HG02642 (cell line): ENCODE data around the gene TWF2.
A peak's percentile ranks its signal among the peaks of the same experiment; 100 is the strongest.

Source experiments
- ATAC-seq: cut with Tn5 transposase; IDR thresholded peaks from one replicate; pipeline ENCODE4 v1.9.1; 2021; ENCODE audit warnings: mild to moderate bottlenecking; ENCODE audit not compliant: unreplicated experiment, poor library complexity

TWF2 gene

GRCh38 chr3:52240059-52240885 is 1.3 kb upstream of the TWF2 start:
- ATAC-seq, result no peak

DNA sequence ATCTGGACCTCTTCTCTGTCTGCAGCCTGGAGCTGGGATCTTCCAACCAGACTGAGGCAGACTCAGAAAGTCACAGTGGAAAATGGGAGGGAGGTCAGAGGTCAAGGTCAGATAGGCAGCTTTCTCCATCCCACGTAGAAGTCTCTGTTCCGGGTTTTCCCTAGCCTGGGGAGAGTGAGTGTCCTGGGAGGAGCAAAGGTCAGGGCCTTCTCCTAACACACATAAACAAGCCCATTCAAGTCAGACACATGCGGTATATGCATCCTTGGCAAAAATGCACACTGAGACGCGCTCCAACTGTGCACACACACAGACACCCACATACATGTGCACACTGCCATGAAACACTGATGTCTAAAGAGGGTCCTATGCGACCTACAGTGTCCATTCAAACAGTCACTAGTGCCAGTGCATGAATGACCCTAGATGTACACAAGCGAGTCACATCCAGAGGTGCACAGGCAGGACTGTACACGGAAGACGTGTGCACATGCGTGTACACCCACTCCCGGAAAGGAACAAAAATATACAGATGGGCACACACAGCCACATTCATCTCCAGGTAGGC is 681 bp downstream of the TWF2 start:
- no peak for ATAC-seq

DNA sequence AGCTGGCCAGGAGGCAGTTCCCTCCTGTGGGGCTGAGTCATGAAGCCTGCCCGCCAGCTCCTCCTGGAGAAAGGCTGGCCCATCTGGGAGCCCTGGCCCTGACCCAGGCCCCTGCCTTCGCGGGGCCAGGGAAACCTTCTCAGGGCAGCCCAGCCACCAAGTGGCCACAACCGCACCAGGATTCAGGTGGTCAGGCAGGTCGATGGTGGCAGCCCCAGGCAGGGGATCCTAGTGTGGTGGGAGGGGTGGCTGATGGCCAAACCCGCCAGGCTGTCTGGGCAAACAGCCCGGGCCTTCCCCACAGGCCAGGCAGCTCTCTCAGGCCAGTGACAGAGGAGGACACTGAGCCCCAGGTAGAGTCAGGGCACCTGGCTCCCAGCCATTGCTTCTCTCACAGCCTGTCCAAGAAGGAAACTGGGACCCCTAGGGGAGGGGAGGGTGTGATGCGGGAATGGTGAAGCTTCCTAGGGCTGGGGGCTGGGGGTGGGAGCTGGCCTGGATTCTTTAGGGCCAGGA is 1.2 kb downstream of the TWF2 start:
- no peak for ATAC-seq

- ATAC-seq, result no peak
Observed at GRCh38 chr3:52237006-52237656, 1.8 kb downstream of the TWF2 start.

GRCh38 chr3:52236424-52236886 is 2.5 kb downstream of the TWF2 start:
- ATAC-seq, result no peak

- ATAC-seq, result no peak
Observed at GRCh38 chr3:52234516-52235447, 4.2 kb downstream of the TWF2 start.

DNA sequence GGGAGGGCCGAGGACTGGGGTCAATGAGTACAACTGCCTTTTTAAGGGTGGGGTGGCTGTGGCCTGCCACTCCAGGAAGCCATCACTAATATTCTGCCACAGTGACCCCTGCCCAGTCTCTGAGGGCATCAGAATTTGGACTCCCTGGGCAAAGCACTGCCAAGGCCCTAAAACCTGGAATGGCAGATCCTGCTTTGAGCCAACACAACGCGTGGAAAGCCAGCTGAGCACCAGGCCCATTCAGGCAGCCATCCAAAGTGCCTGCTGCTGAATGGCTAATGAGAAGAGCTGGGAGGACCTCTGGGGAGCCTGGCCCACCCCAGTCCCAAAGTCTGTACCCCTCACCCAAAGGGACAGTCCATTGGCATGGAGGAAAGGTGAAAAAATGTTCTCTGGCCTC is 5.0 kb downstream of the TWF2 start:
- no peak for ATAC-seq

GRCh38 chr3:52233108-52233591 is 5.8 kb downstream of the TWF2 start:
- no peak for ATAC-seq

DNA sequence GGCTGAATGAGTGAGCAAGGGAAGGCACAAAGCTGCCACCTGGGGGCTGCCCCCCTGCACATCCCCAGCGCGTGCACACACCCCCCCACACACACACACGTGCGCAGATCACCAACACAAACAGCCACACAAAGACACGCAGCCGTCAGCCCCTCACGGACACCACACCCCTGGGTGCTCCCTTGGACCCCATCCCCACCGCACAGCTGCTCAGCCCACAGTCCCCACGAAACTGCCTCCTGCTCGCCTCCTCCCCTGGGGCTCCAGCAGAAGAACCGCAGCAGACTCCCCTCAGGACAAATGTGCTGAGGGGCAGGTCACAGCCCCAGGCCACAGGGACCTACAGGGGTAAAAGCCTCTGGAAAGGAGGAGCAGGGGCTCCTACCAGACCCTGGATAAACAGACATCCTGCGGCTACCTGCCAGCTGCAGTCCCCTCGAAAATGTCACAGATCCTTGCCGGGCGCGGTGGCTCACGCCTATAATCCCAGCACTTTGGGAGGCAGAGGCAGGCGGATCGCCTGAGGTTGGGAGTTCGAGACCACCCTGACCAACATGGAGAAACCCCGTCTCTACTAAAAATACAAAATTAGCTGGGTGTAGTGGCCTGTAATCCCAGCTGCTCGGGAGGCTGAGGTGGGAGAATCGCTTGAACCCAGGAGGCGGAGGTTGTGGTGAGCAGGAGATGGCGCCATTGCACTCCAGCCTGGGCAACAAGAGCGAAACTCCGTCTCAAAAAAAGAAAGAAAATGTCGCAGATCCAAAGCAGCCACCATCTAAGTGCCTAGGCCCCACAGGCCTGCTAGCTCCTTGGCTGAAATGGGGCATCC is 6.5 kb downstream of the TWF2 start:
- ATAC-seq, result no peak

DNA sequence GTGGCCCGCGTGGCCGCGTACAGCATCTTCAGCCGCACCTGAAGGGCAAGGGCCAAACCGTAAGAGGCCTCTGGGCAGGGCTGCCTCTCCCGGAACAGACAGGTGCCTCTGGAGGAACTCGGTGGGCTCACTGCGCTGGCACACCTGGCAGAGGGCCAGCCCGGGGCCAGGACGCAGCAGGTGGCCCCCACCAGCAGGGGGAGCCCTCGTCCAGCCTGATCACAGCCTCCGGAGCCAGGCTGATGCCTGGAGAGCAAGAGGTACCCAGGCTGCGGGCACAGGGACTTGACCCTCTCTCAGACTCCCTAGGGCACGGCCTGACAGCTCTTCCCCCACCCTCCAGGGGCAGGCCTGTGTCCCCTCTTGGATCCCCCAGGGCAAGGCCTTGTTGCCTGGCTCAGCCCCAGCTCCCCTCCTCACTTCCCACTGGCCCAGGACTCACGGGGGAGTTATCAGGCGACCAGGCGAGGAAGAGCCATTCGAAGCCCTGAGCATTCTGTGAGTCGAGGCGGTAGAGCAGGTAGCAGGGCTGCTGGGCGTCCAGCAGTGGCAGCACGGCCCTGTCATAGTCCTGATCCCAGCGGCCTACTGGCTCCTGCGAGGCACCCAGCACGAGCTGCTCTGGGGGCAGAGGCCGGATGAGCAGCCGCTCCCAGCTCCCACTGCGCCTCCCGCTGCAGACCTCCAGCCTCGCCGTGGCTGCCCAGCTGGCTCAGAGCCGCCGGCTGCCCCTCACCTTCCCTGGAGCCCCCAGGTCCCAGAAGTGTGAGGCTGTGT is 7.3 kb downstream of the TWF2 start:
- ATAC-seq, result peak; percentile 40

- no peak for ATAC-seq
Observed at GRCh38 chr3:52230889-52231499, 8.0 kb downstream of the TWF2 start.

GRCh38 chr3:52230461-52230860 is 8.5 kb downstream of the TWF2 start:
- ATAC-seq, result no peak

GRCh38 chr3:52229656-52230055 is 9.3 kb downstream of the TWF2 start:
- no peak for ATAC-seq

DNA sequence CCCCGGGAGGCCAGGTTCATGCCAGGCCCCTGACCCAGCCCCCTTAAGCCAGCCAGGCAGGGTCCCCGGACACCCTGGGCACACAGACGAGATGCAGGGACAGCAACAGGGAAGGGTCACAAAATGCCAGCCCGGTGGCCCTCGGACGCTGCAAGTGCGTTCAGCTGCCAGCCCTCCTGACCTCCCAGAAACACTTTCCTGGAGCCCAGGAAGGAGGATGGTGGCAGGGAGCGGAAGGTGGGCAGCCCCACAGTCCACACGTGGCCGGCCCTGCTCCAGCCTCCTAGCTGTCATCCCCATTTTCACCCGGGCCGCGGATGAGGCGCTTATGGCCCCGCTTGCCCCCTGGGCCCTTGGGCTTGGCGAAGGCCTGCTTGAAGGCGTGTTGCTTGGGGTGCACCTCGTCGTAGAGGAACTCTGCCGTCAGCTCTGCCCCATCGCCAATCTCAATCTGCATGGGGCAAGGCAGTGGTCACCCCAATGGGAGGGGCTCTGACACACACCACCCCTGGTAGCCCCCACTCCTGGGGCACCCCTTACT is 10.1 kb downstream of the TWF2 start:
- no peak for ATAC-seq

DNA sequence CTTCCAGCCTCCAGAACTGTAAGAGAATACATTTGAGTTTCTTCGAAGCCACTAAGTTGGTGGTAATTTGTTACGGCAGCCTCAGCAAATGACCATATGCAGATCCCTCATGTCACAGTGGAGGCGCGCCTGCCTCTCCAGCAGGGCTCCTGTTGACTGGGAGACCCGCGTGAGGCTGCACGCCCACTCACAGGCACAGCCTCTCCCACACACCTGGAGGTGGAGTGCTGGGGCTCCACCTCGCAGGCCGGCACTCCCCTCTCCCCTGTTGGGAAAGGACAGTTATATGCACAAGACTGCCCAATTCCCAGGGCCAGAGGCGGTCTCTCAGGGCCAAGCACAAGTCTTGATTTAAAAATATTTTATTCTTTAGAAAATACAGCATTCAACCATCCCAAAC is 10.7 kb downstream of the TWF2 start:
- no peak for ATAC-seq

DNA sequence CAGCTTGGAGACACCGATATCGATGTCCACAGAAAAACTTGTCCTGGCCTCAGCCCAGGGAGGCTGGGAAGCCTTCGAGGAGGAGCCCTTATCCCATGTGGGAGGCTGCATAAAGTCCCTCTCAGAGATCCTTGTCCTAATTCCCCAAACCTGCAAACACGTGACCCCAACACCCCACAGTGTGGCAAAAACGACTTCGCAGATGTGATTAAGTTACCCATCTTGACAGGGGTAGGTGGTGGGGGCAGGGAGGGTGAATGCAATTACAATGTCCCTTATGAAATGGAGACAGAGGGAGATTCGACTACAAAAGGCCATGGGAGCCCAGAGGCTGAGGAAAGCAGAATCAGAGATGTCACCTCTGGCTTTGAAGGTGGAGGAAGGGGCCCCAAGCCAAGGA is 11.2 kb downstream of the TWF2 start:
- no peak for ATAC-seq

DNA sequence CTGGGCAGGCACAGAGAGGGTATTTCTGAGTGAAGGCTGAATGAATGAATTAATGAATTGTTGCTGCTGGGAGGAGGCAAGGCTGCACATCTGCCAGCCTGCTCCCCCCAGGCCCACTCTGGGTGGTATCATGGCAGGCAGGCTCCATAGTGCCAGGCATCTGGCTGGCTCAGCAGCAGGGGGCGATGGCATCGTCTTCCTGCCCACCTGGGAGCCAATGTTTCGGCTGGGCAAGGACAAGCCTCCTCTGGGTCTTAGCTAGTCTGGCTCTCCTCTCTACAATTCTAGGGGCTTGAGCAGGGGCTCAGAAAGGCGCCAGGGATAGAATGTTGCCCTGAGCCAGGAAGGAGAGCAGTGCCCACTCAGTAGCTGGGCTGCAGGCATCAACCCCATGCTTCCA is 11.8 kb downstream of the TWF2 start:
- no peak for ATAC-seq
